GM19438 (cell line): ENCODE data around the gene SEMA6A.

ENCODE experiments used
- ATAC-seq: cut with Tn5 transposase; IDR thresholded peaks from one replicate; pipeline ENCODE4 v1.9.1; 2021; ENCODE audit warnings: low read depth; ENCODE audit not compliant: unreplicated experiment

SEMA6A gene

GRCh38 chr5:116578676-116579075, 4.1 kb upstream of the SEMA6A start:
- ATAC-seq: no peak

- peak; percentile 63 for ATAC-seq
Observed at GRCh38 chr5:116577064-116577788, 2.6 kb upstream of the SEMA6A start.

GRCh38 chr5:116576053-116576713, 1.6 kb upstream of the SEMA6A start:
- ATAC-seq: peak; percentile 29

- no peak for ATAC-seq
Observed at GRCh38 chr5:116575326-116576052, 866 bp upstream of the SEMA6A start.

- no peak for ATAC-seq
Observed at GRCh38 chr5:116573702-116574366, 789 bp downstream of the SEMA6A start.

GRCh38 chr5:116573279-116573701, 1.3 kb downstream of the SEMA6A start:
- ATAC-seq: no peak

- no peak for ATAC-seq
Observed at GRCh38 chr5:116572350-116573278, 2.0 kb downstream of the SEMA6A start.

GRCh38 chr5:116571568-116572349, 2.9 kb downstream of the SEMA6A start:
- ATAC-seq: no peak

GRCh38 chr5:116569999-116570398, 4.6 kb downstream of the SEMA6A start:
- no peak for ATAC-seq

GRCh38 chr5:116567106-116567505, 7.5 kb downstream of the SEMA6A start:
- no peak for ATAC-seq

- no peak for ATAC-seq
Observed at GRCh38 chr5:116566251-116566650, 8.4 kb downstream of the SEMA6A start.

- no peak for ATAC-seq
Observed at GRCh38 chr5:116564756-116565490, 9.7 kb downstream of the SEMA6A start.

GRCh38 chr5:116564312-116564711, 10.3 kb downstream of the SEMA6A start:
- no peak for ATAC-seq

- ATAC-seq: no peak
Observed at GRCh38 chr5:116563736-116564308, 10.8 kb downstream of the SEMA6A start.

- no peak for ATAC-seq
Observed at GRCh38 chr5:116562669-116563068, 12.0 kb downstream of the SEMA6A start.

GRCh38 chr5:116561658-116562057, 13.0 kb downstream of the SEMA6A start:
- ATAC-seq: no peak

- ATAC-seq: no peak
Observed at GRCh38 chr5:116559673-116560164, 14.9 kb downstream of the SEMA6A start.

GRCh38 chr5:116559239-116559638, 15.4 kb downstream of the SEMA6A start:
- ATAC-seq: no peak
